ENCODE measurements around the gene RBM7.

Gene RBM7

GRCh38 chr11:114396916-114397315 is 3.5 kb upstream of the RBM7 start:
- DNase-seq (ENCODE audit: low spot score) = no peak

GRCh38 chr11:114397349-114397982 is 3.0 kb upstream of the RBM7 start:
- DNase-seq (ENCODE audit: low spot score) = peak; percentile 42

GRCh38 chr11:114398303-114398920 is 2.1 kb upstream of the RBM7 start:
- peak; percentile 25 for DNase-seq (ENCODE audit: low spot score)

- DNase-seq (ENCODE audit: low spot score) = no peak
Observed at GRCh38 chr11:114399490-114400215, 813 bp upstream of the RBM7 start.

- DNase-seq (ENCODE audit: low spot score) = no peak
Observed at GRCh38 chr11:114400915-114401223, 403 bp downstream of the RBM7 start.

GRCh38 chr11:114401311-114401710 is 845 bp downstream of the RBM7 start:
- no peak for DNase-seq (ENCODE audit: low spot score)

GRCh38 chr11:114412946-114413345 is 12.5 kb downstream of the RBM7 start:
- DNase-seq (ENCODE audit: low spot score) = no peak

- DNase-seq (ENCODE audit: low spot score) = no peak
Observed at GRCh38 chr11:114413958-114414357, 13.5 kb downstream of the RBM7 start.

- DNase-seq (ENCODE audit: low spot score) = no peak
Observed at GRCh38 chr11:114416441-114416961, 16.0 kb downstream of the RBM7 start.

GRCh38 chr11:114426280-114426679 is 25.8 kb downstream of the RBM7 start:
- no peak for DNase-seq (ENCODE audit: low spot score)

GRCh38 chr11:114430290-114430689 is 29.8 kb downstream of the RBM7 start:
- DNase-seq (ENCODE audit: low spot score) = no peak

- no peak for DNase-seq (ENCODE audit: low spot score)
Observed at GRCh38 chr11:114432893-114433292, 32.4 kb downstream of the RBM7 start.

- no peak for DNase-seq (ENCODE audit: low spot score)
Observed at GRCh38 chr11:114433376-114433775, 32.9 kb downstream of the RBM7 start.

GRCh38 chr11:114438303-114438702 is 37.8 kb downstream of the RBM7 start:
- DNase-seq (ENCODE audit: low spot score) = peak; percentile 17

GRCh38 chr11:114439229-114440120 is 39.0 kb downstream of the RBM7 start, which contains the start of gene REXO2:
TSS of gene REXO2 (plus strand) at chr11:114439467. CDS start at chr11:114439529, 62 bp downstream.
- peak; percentile 98 for DNase-seq (ENCODE audit: low spot score)

- peak; percentile 85 for DNase-seq (ENCODE audit: low spot score)
Observed at GRCh38 chr11:114440121-114440860, 39.8 kb downstream of the RBM7 start.

GRCh38 chr11:114440971-114441763 is 40.7 kb downstream of the RBM7 start:
- DNase-seq (ENCODE audit: low spot score) = peak; percentile 85

- no peak for DNase-seq (ENCODE audit: low spot score)
Observed at GRCh38 chr11:114441921-114442320, 41.5 kb downstream of the RBM7 start.

GRCh38 chr11:114442536-114442935 is 42.1 kb downstream of the RBM7 start:
- peak; percentile 71 for DNase-seq (ENCODE audit: low spot score)

GRCh38 chr11:114447444-114447843 is 47.0 kb downstream of the RBM7 start:
- DNase-seq (ENCODE audit: low spot score) = no peak

GRCh38 chr11:114447892-114448291 is 47.4 kb downstream of the RBM7 start:
- peak; percentile 61 for DNase-seq (ENCODE audit: low spot score)
